ENCODE results near the gene LMTK2.
"Not testable (repeated sequence)": the region's sequence is repeated elsewhere in the genome, so short reads cannot be mapped to it uniquely, and the experiment has no call there.

LMTK2 gene

GRCh38 chr7:98107313-98107721 lies 655 bp downstream of the LMTK2 start:
- no peak for DNase-seq

DNA sequence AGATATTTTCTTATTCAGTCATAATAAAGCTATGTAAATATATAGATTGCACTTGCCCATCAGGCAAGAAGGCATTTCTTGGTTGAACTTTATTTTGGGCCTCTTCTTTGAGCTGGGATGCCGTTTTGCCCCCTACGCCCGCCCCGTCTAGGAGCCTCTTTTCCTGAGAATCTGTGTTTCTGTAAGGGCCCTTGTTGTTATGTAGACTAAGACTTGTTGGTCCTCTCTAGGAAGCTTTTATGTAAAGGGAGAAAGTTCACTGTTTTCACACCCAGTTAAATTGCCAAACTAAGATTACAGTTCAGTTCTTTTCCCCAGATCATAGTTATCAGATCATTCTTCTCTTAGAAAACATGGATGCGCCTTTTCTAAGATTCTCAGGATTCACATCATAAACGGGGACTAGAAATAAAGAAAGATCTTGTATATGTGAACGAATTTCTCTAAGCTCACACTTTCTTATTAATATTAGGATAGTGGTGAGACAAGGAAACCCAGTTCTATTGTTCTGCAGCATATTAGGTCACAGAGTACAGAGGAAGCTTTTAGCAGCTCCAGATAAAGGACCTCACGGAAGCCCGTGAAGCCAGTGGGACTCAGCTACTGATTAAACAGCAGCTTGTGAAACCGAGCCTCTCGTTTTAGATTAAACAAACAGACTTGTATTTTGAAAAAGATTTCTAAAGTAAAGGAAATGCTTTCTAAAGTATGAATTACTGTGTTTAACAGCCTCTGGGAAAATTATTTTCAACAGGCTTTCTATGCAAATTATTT lies 3.8 kb downstream of the LMTK2 start:
- no peak for DNase-seq

- no peak for DNase-seq
Observed at GRCh38 chr7:98112077-98112476, 5.4 kb downstream of the LMTK2 start.

DNA sequence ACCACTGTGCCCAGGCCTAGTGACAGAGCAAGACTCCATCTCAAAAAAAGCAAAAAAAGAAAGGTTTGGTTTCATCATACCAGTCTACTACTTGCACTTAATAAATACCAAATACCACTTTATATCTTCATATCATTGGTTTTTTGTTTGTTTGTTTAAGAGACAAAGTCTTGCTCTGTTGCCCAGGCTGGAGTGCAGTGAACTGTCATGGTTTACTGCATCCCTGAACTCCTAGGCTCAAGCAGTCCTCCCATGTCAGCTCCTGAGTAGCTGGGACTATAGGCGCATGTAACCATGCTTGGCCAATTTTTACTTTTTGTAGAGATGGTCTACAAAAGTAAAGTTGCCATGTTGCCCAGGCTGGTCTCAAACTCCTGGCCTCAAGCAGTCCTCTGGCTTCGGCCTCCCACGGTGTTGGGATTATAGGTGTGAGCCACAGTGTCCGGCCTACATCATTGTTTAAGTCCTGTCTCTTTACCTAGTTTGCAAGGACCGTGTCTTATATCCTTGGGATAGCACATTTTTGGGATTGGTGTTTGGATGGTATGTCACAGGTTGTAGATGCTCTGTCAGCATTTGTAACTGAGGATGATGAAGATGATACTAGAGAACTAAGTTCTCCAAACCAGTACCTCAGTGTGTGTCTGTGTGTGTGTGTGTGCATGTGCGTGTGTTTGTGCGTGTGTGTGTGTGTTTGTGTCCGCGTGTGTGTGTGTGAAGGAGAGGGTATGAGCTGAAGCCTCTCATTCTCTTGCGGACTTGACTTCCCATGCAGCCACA lies 9.3 kb downstream of the LMTK2 start:
- no peak for DNase-seq

DNA sequence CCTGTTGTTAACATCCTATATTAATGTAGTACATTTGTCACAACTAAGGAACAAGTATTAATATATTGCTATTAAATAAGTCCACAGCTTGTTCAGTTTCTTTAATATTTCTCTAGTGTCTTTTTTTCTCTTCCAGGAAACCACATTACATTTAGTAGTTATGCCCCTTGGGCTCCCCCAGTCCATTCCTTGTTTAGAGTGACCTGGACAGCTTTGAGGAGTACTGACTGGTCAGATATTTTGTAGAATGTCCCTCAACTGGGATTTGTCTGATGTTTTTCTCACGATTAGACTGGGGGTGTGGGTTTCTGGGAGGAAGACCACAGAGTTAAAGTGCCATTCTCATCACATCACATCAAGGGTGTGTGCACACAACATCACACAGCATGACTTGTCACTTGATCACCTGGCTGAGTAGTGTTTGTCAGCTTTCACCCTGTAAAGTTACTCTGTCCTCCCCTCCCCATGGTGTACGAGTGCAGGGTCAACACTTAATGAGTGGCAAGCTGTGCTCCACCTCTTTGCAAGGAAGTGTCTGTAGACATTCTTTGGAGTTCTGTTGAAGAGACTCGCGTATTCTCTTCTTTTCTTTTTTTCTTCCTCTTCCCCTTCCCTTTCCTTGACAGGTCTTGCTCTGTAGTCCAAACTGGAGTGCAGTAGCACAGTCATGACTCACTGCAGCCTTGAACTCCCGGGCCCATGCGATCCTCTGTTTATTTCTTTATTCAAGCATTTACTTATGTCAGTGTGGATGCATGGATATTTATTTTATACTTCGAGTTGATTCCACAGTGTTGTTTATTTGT lies 10.2 kb downstream of the LMTK2 start:
- no peak for DNase-seq

DNA sequence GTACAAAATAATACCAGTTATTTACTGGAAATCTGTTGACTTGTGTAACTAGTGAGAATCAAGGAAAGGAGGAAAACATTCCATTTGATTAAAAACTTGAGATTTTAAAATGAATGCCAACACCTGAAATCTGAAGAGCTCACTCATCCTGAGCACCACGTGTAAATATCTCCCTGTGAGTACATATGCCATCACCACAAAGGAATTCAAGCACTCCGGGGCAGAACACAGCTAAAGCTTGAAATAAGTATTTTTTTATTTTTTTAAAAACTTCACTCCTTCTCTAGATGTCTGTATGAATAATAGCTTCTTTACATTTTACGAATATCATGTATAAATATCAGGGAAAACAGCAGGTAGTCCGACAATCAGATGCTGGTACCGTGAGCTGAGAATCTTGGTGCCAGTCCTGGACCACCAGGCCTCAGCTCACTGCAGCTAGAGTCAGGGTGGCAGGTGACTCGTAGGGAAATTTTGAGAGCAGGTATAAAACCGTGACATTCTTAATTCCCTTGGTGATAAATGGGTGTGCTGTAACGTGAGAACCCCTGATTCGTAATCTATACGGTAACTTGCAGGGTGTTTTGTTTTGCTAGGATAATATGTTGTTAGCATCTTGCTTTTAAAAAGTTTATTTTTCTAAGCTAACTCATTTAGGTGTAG lies 12.7 kb downstream of the LMTK2 start:
- no peak for DNase-seq

- DNase-seq = no peak
Observed at GRCh38 chr7:98120559-98120958, 13.9 kb downstream of the LMTK2 start.

GRCh38 chr7:98121388-98121787 lies 14.7 kb downstream of the LMTK2 start:
- DNase-seq = not testable (repeated sequence)

GRCh38 chr7:98123365-98123696 lies 16.7 kb downstream of the LMTK2 start:
- DNase-seq = no peak

- DNase-seq = no peak
Observed at GRCh38 chr7:98125759-98126158, 19.1 kb downstream of the LMTK2 start.

- no peak for DNase-seq
Observed at GRCh38 chr7:98126311-98127142, 19.9 kb downstream of the LMTK2 start.

DNA sequence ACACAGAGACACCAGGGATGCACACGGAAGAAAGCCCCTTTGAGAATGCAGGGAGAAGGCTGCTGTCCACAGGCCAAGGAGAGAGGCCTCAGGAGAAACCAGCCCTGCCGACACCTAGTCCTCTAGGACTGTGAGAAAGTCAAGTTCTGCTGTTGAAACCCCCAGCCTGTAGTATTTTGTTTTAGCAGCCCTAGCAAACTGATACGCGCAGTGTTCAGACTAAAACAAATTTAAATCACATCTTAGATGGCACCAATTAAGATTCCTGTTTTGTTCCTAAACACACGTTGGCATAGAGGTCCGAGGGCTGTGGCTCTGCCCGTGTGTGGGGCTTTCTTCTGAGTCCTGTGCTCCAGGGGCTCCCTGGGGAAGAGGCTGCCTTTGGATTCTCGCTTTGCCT lies 21.7 kb downstream of the LMTK2 start:
- DNase-seq = no peak

- DNase-seq = no peak
Observed at GRCh38 chr7:98130959-98131358, 24.3 kb downstream of the LMTK2 start.

DNA sequence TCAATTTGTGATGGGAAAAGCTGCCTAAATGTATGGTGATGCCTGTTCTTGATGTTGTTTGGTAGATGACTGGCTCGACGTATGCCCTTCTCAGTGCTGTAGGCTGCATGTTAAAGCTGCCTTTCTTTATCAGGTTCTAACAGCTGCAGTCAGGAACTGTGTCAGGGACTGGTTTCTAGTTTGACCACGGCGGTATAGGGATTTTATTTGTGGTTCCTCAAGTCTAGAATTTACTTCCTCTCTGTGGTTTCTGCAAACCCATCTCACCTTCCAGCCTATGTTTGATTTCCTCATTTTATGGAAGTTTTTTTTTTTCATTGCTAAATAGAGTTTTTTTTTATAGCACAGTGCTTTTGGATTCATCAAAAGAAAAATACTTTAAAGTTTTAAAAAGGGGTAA lies 26.5 kb downstream of the LMTK2 start:
- DNase-seq = no peak

- DNase-seq = no peak
Observed at GRCh38 chr7:98133621-98134303, 27.1 kb downstream of the LMTK2 start.

DNA sequence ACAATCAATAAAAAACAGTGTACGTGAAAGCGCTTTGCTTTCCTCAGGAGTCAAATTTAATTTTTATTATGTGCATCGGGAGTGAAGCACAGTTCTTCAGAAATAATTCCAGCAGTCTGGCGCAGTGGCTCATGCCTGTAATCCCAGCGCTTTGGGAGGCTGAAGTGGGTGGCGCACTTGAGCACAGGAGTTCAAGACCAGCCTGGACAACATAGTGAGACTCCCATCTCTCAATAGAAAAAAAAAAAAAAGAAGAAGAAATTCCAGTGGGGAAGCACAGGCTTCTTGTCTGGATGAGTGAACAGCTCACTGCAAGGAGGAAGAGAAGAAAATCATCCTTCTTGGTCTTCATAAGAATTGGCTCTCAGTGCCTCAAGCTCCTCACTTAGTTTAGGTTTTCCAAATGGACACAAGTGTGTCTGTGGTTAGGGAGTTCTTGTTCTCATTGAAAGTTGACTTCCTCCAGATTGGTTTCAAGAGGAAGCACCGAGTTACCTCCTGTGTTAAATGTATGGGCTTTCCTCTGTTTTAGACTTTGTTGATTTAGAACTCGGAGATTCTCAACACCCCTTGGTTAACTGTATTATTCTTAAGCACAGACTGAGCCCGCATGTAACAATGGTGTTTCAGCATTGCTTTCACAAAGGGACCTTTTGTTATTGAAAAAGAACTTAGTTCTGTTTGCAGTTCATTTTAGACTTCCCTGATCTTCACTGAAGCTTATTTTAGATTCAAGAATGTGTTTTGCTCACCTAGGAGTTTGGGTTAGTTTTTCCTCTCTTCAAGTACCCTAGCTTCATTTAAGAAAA lies 28.0 kb downstream of the LMTK2 start:
- DNase-seq = no peak

DNA sequence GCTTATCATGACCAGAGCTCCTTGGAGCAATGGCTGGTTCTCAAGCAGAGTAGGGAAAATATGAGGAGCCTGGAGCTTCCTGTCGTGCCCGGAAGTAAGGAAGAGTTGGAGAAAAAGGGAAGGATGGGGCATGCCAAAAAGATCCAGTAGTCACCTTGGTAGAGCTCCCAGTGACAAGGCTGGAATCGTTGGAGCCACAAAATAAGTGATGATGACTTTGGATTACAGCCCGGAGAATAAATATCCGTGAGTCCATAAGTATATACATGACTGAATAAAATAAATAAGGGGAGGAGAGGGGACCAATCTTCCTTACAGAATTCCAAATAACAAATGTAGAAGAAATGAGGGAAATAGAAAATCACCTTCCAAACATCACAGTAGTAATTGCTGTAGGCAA lies 29.3 kb downstream of the LMTK2 start:
- DNase-seq = no peak

- DNase-seq = no peak
Observed at GRCh38 chr7:98136423-98136822, 29.8 kb downstream of the LMTK2 start.

DNA sequence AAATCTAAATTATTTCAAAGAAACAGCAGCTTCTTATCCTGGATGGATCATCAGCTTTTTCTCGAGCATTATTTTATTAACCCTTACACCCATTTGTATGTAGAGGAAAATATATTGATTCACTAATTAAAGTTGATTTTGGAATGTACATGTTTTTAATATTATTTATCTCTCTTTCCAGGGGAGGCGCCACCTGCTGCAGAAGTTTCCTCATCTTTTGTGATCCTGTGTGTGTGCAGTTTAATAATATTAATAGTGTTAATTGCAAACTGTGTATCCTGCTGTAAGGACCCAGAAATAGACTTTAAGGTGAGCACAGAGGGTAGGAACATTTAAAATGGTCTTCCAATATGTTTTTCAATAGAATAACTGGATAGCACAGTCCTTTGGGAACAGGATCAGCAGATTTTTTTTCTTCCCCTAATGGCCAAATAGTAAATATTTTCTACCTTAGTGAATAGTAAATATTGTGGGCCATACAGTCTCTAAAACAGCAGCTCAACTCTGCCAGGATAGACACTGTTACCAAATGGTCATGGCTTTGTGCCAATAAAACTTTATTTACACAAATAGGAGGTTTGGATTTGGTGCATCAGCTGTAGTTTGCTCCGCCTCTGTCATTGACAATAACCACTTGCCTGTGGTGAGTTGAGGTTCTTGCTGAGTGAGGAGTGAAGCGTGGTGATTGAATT lies 30.6 kb downstream of the LMTK2 start:
- no peak for DNase-seq

DNA sequence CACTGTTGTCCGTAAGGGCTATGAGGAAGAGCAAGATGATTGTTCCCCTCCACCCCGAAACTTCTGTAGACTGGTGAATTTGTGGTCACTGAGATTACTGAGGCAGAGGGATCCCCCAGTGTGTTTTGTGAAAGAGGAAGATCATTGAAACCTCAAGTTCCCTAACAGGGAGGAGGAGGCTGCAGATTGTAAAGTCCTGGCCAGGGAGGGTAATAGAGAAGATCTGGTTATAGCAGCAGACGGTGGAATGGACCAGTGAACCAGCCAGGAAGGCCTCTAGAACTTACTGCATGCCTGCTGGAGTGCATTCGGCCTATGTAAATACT lies 31.1 kb downstream of the LMTK2 start:
- no peak for DNase-seq

Measured in effector CD4-positive, alpha-beta T cell (primary cell).